ENCODE data around the gene SACM1L. TPM values are rescaled to one million over a fixed set of nuclear protein-coding genes. Genes with fewer than 3 reads are reported as not detected.

The SACM1L gene
- total RNA-seq, 1 donor from 2014 or later: 45.1 TPM

DNA sequence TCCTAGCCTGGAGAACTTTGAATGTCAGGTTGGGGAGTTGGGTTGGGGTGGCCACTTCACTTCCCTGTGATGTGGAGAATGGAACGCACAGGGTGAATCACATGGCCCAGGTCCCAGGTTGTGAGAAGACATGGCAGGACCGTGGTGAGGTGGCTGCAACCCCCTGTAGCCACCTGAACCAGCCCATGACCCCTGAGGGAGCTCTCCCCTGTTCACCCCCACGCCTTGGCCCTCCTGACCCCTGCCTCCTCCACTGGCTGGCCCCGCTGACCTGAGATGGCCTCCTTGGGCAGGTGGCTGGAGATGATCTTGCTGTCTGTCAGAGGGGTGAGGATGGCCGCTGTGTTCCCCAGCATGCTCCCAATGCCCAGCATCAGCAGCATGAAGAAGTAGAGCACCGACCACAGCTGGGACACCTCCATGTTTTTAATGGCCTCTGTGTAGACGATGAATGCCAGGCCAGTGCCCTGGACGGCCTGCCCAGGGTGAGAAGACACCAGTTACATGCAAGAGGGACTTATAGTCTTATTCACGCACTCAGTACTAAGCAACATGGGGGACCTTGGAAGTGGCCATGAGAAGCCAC, 76.2 kb downstream of the SACM1L start:
- DNase-seq (ENCODE audit: low spot score): no peak

DNA sequence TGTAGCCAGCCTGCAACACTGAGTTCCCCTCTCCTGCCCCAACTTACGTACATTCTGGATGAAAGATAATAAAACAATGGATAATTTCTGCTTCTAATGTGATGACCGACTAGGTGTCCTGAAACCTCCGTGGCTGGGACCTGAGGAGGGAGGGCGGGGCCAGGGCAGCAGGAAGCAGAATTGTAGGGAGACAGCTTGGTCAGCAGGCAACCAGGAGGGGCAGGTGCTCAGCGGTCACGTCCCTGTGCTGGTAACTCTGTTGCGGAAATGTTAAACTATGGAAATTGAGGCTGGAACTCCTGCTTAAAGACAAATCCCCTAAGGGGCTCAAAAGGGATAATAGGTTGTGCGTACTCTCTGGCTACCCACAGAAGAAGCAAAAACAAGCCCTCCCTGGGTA, 76.8 kb downstream of the SACM1L start:
- no peak for DNase-seq (ENCODE audit: low spot score)

DNA sequence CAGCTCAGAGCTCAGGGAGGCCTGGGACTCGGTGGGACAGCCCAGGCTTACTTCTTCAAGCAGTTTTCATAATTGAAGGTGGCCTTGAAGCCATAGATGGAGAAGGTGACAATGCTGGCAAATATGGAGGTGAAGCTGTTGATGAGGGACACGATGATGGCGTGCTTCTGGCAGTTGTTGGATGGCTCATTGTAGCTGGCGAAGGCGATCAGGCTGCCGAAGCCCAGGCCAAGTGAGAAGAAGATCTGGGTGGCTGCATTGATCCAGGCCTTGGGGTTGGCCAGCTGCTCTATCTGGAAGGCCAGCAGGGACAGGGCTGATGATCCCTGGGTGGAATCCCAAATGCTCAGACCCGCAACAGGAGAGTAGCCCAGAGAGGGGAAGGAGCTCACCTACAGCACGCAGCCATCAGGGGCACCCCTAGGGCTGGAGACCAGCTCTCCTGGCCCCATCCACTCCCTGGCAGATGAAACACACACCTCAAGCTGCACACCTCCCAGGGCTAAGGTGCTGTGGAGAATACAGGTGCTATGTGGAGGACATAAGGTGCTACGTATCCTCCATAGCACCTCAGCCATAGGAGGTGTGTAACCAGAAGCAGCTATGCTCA, 82.1 kb downstream of the SACM1L start:
- no peak for DNase-seq (ENCODE audit: low spot score)

DNA sequence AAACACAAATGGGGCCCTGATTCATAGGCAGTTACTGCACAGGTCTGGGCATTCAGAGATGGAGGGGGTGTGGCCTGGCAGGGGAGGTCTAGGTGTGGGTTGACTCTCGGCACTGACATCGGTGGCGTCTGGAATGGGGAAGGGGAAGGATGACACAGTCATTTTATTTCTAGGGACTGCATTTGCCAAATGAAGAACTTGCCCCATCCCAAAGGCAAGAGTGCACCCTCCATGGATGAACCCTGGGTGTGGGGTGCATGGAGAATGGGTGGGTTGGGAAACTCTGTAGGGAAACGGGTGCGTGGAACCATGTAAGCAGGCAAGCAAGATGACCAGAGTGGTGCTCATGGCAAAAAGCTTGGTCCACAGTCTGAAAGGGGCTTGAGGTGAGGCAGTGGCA, 82.6 kb downstream of the SACM1L start:
- no peak for DNase-seq (ENCODE audit: low spot score)

DNA sequence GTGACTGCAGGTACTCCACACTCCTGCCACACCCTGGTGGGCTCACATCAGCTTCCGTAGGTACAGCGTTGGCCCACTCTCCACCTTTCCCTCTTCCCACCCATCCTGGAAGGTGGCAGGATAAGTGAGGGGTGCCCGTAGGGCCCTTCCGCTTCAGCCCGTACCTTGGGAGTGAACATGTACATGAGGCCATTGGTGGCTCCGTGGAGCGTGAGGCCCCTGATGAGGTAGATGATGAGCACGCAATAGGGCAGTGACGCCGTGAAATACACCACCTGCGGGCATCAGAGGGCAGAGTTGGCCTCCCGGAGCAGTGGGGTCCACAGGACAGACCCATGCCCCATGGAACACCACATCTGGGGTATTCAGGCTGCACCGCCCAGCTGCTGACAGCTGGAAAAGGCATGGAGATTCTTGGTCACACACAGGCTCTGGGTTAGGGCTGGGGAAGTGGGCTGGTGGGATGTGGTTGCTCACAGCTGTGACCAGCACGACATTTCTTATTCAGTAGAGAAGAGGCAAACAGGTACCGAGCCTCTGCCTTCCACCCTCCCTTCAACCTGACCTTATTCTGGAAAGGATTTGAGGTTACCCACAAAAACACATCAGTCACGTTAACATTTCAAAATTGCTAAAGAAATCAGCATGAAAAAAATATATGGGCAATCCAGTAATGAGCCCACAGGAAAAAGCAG, 83.3 kb downstream of the SACM1L start:
- DNase-seq (ENCODE audit: low spot score): no peak

DNA sequence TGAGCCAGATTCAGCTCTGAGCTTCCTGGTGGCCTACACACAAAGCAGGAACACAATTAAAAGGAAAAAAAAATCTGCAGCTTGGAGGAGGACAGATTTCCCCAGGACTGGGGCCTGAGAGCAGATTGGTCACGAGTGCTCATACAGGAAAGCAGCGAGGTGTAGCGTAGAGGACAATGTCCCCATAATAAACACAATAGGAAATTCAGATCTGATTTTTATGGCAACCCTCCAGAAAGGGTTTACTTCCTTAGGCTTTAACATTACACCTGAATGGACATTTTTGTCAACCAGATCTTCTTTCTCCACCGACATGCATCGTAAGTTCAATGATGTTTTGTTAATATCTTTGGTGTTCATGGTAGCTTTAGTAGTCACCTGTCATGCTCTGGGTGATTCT, 83.9 kb downstream of the SACM1L start:
- DNase-seq (ENCODE audit: low spot score): no peak

DNA sequence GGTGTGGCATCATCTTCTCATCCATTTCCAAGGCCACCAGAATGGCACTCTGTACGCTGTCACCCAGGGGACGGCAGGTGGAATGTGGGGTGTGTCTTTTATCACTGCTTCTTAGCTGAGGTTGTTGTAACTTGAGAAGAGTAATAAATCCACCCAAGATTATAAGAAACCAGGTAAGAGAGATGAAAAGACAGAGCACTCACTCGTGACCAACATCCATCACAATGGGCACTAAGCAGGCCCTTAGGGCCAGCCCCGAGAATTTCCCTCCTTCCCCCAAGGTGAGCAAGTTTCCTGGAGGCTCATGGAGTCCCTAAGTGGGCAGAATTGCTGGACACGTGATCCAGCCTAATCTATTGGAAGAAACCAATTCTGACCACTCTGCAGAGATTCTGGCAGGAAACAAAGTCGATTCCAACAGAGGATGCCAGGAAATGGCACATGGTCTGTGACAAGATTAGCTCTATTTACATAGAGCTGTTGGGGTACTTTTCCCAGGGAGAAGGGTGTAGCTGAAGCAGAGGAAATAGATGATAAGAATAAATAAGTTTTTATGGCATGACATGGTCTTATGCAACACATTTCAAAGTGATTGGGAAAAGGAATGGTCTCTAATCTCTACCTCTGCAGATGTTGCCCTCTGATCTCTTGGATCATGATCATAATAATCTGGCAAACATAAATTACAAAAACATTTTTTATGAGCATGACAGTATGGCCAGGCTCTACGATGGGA, 84.7 kb downstream of the SACM1L start:
- no peak for DNase-seq (ENCODE audit: low spot score)

DNA sequence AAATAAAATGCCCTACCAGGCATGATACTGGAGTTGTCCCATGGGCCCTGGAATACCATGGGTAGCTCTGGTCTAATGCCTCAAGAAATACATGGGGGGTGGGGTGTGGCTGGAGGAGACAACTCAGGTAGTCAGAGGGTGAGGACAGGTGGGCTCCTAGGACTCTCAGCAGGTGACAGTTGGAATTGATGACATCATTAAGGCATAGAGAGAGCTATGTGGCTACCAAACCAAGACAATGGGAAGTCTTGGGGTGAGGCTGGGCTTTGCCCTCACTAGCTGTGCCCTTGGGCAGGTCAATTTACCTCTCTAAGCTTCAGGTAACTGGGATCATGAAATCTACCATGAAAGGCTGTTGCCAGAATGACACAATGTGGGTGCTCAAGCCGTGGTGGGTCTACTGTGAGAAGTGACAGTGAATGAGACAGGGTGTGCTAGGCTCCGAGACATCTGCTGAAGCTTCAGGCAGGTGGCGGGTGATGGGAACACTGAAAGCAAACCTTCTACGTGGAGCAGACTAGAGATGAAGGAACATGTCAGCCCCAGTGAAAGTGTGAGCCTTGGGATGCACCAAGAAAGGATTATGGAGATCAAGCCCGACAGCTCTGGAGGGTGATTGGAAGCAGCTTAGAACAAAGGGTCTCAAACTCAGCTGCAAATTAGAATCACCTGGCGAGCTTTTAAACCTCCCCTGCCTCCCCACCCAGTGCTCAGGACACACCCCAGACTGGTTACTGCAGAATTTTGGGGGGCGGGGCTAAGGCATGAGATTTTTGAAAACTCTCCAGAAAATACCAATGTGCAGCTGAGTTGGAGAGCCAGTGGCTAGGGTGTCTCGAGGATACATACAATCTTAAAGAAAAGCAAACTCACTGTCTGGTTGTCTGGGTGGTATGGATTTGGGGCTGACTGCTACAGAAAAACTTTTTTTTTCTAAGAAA, 85.7 kb downstream of the SACM1L start:
- DNase-seq (ENCODE audit: low spot score): no peak

DNA sequence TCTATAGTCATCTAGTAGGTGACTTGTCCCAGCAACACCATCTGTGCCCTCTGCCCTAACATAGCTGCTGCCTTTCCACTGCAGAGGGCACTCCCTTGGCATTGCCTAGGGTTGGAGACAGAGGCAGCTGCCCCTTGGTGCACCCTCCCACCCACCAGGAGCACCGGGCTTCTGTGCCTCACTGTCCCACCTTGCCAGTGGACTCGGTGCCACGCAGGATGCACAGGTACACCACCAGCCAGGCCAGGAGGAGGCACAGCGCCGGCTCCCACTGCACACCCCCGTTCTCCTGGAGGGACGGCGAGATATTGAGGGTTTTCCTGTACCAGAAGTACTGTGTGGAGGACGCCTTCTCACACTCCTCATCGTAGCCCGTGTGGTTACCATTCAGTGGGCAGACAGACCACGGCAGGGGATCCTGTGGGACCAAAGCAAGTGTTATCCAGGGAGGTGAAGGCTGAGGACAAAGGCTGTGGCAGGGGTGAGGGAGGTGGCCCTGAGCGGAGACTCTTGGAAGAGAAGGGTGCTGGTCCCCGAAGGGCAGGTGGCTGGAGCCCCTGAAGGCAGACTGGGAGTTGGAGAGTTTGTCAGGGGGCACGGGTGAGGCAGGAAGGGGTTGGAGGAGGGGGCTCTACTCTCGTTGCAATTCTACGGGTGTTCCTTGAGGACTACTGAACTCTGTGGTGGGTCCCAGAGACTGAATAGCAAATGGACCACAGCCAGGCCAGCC, 86.5 kb downstream of the SACM1L start:
- no peak for DNase-seq (ENCODE audit: low spot score)

DNA sequence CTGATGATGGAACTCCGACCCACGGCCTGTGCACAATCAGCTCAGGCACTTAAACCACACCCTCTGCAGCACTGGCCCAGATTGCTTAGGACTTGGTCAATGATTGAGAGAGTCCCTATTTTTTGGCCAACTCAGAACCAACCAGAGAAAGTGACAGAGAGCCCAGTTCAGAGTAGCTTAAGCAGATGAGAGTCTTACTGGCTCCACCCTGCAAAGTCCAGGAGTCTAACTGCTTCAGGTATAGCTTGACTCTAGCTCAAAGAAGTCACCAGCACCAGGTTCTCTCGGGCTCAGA, 87.1 kb downstream of the SACM1L start:
- no peak for DNase-seq (ENCODE audit: low spot score)

DNA sequence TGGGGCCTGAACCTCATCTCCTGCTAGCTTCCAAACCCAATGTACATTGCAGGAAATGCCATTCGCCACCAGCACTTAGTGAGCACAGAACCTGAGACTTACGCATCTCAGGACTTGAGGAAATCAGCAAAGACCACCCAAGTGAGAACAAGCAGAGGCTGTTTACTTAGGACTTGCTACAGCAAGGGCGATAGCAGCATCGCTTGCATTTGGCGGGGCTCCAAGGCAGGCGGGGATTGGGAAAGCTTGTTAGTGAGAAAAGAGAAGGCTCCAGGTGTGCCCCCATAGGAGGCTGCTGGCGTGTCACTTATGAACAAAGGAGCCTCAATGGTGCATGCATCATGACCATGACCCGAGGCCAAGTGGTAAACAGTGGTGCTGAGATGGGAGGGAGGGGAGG, 87.4 kb downstream of the SACM1L start:
- no peak for DNase-seq (ENCODE audit: low spot score)

DNA sequence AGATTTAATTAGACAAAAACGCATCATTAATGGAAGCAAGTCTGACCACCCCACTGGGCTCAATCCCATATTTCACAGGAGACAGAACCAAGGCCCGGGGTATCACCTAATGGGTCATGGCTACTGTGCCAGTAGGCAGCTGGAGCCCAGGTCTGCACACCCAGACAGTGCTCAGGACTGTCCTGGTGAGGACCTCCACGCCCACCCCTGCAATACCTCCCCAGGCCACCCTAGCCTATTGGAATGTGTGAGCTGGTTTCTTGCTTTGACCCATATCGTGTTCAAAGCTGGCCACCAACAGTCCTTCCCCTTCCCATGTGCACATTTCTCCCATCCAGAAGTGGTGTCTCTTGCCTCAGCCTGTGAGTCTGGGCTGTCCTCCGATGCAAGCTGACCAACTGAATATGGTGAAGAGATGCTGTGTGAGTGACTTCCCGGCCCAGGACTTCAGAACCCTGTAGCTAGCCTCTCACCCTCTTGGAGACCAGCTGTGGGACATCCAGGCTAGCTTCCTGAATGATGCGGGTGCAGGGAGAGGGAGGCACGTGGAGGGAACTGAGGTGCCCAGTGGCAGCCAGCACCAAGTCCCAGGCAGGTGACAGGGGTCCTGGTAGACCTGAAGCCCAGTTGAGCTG, 88.0 kb downstream of the SACM1L start:
- no peak for DNase-seq (ENCODE audit: low spot score)

DNA sequence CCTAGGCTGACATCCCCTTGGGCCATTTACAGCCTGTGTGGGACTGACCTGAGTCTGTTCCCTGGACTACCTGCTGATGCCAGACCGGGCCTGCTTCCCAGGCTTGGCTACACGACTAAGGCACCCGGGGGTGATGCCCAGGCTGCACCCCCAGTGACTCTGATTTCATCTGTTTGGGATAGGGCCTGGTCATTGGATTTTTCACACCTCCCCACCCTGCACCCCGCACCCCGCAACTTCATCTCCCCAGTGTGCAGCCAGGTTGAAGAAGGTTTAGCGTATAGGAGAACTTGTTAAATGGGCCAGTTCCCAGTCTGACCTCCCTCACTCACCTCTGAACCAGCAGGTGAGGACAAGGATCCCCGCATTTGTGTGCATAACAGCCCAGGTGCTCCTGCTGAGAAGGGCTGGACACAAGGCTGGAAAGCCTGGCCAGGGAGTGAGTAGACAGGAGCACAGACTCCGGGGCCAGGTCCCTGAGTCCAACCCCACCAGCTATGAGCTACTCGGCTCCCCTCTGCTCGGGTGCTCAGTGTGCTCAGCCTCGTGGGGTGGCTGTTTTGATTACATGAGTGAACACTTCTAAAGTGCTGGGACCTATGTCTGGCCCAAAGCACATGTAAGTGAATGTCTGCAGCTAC, 88.7 kb downstream of the SACM1L start:
- no peak for DNase-seq (ENCODE audit: low spot score)

DNA sequence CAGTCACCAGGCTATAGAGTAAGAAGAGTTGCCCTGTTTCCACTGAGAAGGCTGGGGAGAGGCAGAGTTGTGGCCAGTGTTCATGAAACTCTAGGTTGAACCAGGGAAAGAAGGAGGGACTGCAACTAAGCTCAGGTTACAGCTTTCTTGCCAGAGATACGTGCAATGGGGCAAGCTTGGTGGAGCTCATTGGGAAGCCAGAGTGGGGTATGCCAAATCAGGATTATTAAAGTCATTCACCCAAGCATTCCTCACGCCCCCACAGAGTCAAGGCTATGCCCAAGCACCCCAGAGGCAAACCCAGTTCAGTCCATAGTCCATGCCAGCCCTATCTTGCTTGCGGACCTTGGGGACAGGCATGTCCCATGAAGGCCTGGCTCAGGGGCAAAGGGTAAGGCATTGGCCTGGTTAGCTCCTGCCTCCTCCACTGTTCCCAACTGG, 89.6 kb downstream of the SACM1L start:
- DNase-seq (ENCODE audit: low spot score): no peak

DNA sequence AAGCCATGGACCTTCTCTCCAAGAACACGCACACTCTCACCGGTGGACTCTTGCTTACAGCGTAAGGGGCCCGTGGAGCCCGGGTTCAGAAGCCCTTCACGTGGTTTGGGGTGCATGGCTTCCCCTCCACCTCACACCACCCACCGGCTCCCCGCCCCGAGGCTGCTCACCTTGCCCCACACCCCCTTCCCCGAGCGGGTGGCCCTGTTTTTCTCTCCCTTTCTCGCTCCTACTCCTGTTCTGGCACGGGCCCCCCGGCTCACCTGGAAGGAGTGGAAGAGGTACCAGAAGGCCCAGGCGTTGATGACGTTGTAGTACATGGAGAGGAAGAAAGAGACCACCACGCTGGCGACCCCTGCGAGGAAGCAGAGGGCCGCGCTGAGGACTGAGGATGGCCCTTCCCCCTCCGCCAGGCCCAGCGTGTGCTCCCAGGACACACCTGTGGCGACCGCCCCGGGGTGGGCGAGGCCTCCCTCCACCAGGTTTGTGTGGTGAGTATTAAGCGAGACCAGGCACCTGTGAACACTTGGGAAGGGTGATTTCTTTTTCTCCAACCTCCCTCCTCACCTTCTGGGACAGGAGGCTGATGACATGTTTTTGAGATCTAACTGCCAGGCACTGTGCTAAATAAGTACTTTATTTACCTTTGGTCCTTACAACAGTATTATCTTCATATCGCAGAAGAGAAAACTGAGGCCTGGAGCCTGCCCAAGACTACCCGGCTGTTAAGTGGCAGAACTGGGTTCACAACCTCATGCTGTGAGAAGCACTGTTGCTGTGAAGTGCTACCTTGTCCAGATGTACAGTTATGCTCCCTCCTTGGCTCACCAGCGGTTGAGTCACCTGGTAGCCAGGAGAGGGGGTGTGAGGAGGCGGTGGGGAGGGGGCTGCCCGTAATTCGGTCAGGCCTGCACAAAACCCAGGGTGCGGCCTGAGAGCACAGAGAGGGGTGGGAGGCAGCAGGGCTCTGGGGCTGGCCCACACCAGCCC, 90.8 kb downstream of the SACM1L start:
- no peak for DNase-seq (ENCODE audit: low spot score)

DNA sequence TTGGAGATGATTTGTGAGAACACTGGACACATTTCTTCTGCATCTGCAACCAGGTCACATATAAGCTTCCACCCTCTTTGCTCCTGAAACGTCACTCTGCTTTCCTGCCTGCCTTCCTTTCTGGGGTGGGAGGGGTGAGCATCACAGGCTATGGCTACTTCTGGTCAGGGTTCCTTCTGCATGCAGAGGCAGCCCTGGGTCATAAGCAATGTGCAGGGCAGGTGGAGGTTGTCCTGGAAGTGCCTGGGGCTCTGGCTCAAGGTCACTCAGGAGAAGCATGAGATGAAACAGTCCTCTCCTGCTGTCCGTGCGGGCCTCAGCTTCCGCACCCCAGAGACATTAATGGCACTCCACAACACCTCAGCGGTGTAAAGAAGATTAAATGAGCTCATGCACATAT, 92.1 kb downstream of the SACM1L start:
- no peak for DNase-seq (ENCODE audit: low spot score)

DNA sequence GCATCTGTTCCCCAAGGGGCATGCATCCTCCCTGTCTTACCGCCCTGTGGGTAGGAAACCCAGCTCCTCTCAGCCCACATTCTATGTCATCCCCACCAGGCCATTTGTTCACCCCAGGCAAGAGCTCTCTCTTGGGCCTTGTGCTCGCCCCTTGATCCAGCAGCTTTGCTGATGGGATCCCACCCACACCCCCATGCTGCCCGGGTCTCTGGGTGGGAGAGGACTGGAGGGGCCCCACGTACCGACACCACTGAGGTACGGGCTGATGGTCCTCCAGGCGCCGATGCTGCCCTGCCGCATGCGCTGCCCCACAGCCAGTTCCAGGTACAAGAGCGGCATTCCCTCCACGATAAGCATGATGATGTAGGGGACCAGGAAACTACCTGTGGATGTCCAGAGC, 92.6 kb downstream of the SACM1L start:
- DNase-seq (ENCODE audit: low spot score): no peak

DNA sequence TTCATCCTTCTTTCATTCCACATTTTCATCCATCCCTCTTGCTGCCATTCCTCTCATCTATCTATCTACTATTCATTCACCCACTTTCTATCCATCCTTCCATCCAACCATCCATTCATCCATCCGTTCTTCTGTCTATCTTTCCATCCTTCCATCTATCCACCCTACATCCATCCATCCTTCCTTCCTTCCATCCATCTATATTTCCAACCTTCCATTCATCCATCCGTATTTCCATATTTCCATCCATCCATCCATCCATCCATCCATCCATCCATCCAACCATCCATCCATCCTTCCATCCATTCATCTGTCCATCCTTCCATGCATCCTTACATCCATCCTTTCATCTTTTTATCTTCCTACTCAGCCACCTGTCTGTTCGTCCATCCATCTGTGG, 93.2 kb downstream of the SACM1L start:
- DNase-seq (ENCODE audit: low spot score): no peak
